Effector memory CD8-positive, alpha-beta T cell (primary cell): Measurements from ENCODE around the gene MAT1A.
"Not testable (repeated sequence)": the region's sequence is repeated elsewhere in the genome, so short reads cannot be mapped to it uniquely, and the experiment has no call there.

Experiments used
- ATAC-seq: fragments of 150-1000 bp; cut with Tn5 transposase; replicated peaks from 2 replicates; pipeline ENCODE4 v1.10.0; 2021; ENCODE audit warnings: mild to moderate bottlenecking, moderate library complexity
- DNase-seq, 3 experiments: peaks; one replicate each; pipeline ENCODE4 v3.0.0; 2021
- H3K27ac Mint-ChIP-seq, 2 donors: one replicate each; pipeline ENCODE4 v1.8.0; 2022; ENCODE audit warnings: mild to moderate bottlenecking in 2 of 2, mixed read lengths in 2 of 2, moderate library complexity in 2 of 2
- H3K27me3 Mint-ChIP-seq, 2 donors: one replicate each; pipeline ENCODE4 v1.8.0; 2022; ENCODE audit warnings: mixed read lengths in 2 of 2
- H3K36me3 Mint-ChIP-seq: one replicate; pipeline ENCODE4 v1.8.0; 2022; ENCODE audit warnings: mild to moderate bottlenecking, moderate library complexity, mixed read lengths; ENCODE audit not compliant: insufficient read depth
- H3K4me1 Mint-ChIP-seq, 2 donors: one replicate each; pipeline ENCODE4 v1.8.0; 2022; ENCODE audit warnings: low read depth in 2 of 2, mixed read lengths in 2 of 2
- H3K4me3 Mint-ChIP-seq, 2 donors: one replicate each; pipeline ENCODE4 v1.8.0; 2022; ENCODE audit warnings: mild to moderate bottlenecking in 2 of 2, mixed read lengths in 2 of 2, moderate library complexity in 2 of 2
- H3K9me3 Mint-ChIP-seq, 2 donors: one replicate each; pipeline ENCODE4 v1.8.0; 2022; ENCODE audit warnings: mixed read lengths in 2 of 2

Gene MAT1A

GRCh38 chr10:80305989-80306388 lies 16.5 kb upstream of the MAT1A start:
- not testable (repeated sequence) for H3K36me3 Mint-ChIP-seq, H3K4me3 Mint-ChIP-seq, H3K27ac Mint-ChIP-seq, H3K9me3 Mint-ChIP-seq, H3K4me1 Mint-ChIP-seq, ATAC-seq, DNase-seq
- peaks cover 30 to 57% of the 10 kb centered on the region in 2 donors for H3K27me3 Mint-ChIP-seq

GRCh38 chr10:80296942-80297341 lies 7.5 kb upstream of the MAT1A start:
- no peaks in the 10 kb centered on the region for H3K4me1 Mint-ChIP-seq
- H3K9me3 Mint-ChIP-seq, result peaks cover 0 to 9% of the 10 kb centered on the region in 2 donors
- H3K27ac Mint-ChIP-seq, result no peak overlapping the region
- DNase-seq (no peak), ATAC-seq (no peak)
- H3K4me3 Mint-ChIP-seq, result no peak overlapping the region
- peaks cover 19 to 36% of the 10 kb centered on the region in 2 donors for H3K27me3 Mint-ChIP-seq
- H3K36me3 Mint-ChIP-seq, result no peaks in the 10 kb centered on the region

GRCh38 chr10:80292607-80293239 lies 3.3 kb upstream of the MAT1A start:
- no peaks in the 10 kb centered on the region for H3K36me3 Mint-ChIP-seq
- no peak for ATAC-seq
- no peak for DNase-seq
- H3K9me3 Mint-ChIP-seq, result peaks cover 0 to 5% of the 10 kb centered on the region in 2 donors
- H3K27ac Mint-ChIP-seq, result no peak overlapping the region
- H3K4me1 Mint-ChIP-seq, result peaks cover 0 to 2% of the 10 kb centered on the region in 2 donors
- H3K27me3 Mint-ChIP-seq, result peaks cover 40 to 49% of the 10 kb centered on the region in 2 donors
- H3K4me3 Mint-ChIP-seq, result no peak overlapping the region

GRCh38 chr10:80290474-80291220 lies 1.2 kb upstream of the MAT1A start:
- no peaks in the 10 kb centered on the region for H3K36me3 Mint-ChIP-seq
- H3K27ac Mint-ChIP-seq, result no peak overlapping the region
- ATAC-seq (no peak), DNase-seq (no peak)
- no peaks in the 10 kb centered on the region for H3K9me3 Mint-ChIP-seq
- H3K4me3 Mint-ChIP-seq, result no peak overlapping the region
- peaks cover 0 to 2% of the 10 kb centered on the region in 2 donors for H3K4me1 Mint-ChIP-seq
- H3K27me3 Mint-ChIP-seq, result peaks cover 48 to 58% of the 10 kb centered on the region in 2 donors

GRCh38 chr10:80288849-80289248 lies 609 bp downstream of the MAT1A start:
- Mint-ChIP-seq H3K4me1 (peaks cover 0 to 2% of the 10 kb centered on the region in 2 donors), H3K9me3 (no peaks in the 10 kb centered on the region), H3K4me3 (no peak overlapping the region), H3K36me3 (no peaks in the 10 kb centered on the region), H3K27me3 (peaks cover 36 to 44% of the 10 kb centered on the region in 2 donors), H3K27ac (no peak overlapping the region)
- ATAC-seq (no peak), DNase-seq (no peak)

- Mint-ChIP-seq H3K4me1 (no peaks in the 10 kb centered on the region), H3K27me3 (peaks cover 13 to 32% of the 10 kb centered on the region in 2 donors), H3K27ac (no peak overlapping the region), H3K36me3 (no peaks in the 10 kb centered on the region), H3K4me3 (no peak overlapping the region), H3K9me3 (no peaks in the 10 kb centered on the region)
- no peak for ATAC-seq
- no peak for DNase-seq
These were observed 4.9 kb downstream of the MAT1A start for GRCh38 chr10:80284522-80284921.

GRCh38 chr10:80283536-80284199 lies 5.8 kb downstream of the MAT1A start:
- DNase-seq (no peak), ATAC-seq (no peak)
- Mint-ChIP-seq H3K4me3 (no peak overlapping the region), H3K4me1 (no peaks in the 10 kb centered on the region), H3K9me3 (no peaks in the 10 kb centered on the region), H3K27me3 (peaks cover 8 to 41% of the 10 kb centered on the region in 2 donors), H3K36me3 (no peaks in the 10 kb centered on the region), H3K27ac (no peak overlapping the region)

- ATAC-seq (no peak), DNase-seq (no peak)
- no peaks in the 10 kb centered on the region for H3K36me3 Mint-ChIP-seq
- H3K27ac Mint-ChIP-seq, result no peak overlapping the region
- H3K27me3 Mint-ChIP-seq, result peaks cover 8 to 46% of the 10 kb centered on the region in 2 donors
- H3K4me3 Mint-ChIP-seq, result no peak overlapping the region
- no peaks in the 10 kb centered on the region for H3K9me3 Mint-ChIP-seq
- H3K4me1 Mint-ChIP-seq, result no peaks in the 10 kb centered on the region
These were observed 6.3 kb downstream of the MAT1A start for GRCh38 chr10:80283119-80283518.

- ATAC-seq, result no peak
- H3K27me3 Mint-ChIP-seq, result peaks cover 13 to 53% of the 10 kb centered on the region in 2 donors
- no peaks in the 10 kb centered on the region for H3K36me3 Mint-ChIP-seq
These were observed 7.4 kb downstream of the MAT1A start for GRCh38 chr10:80281784-80282765.

GRCh38 chr10:80281292-80281691 lies 8.2 kb downstream of the MAT1A start:
- ATAC-seq, result no peak
- H3K4me3 Mint-ChIP-seq, result no peak overlapping the region
- no peak for DNase-seq

More at GRCh38 chr10:80281784-80282765, 7.4 kb downstream of the MAT1A start:
- Mint-ChIP-seq H3K4me3 (no peak overlapping the region), H3K9me3 (no peaks in the 10 kb centered on the region), H3K4me1 (no peaks in the 10 kb centered on the region), H3K27ac (no peak overlapping the region)
- no peak for DNase-seq

GRCh38 chr10:80280071-80280800 lies 9.2 kb downstream of the MAT1A start:
- peaks cover 5 to 53% of the 10 kb centered on the region in 2 donors for H3K27me3 Mint-ChIP-seq
- ATAC-seq (no peak), DNase-seq (no peak)
- H3K4me3 Mint-ChIP-seq, result no peak overlapping the region
- no peak overlapping the region for H3K27ac Mint-ChIP-seq
- H3K36me3 Mint-ChIP-seq, result no peaks in the 10 kb centered on the region
- no peaks in the 10 kb centered on the region for H3K9me3 Mint-ChIP-seq
- no peaks in the 10 kb centered on the region for H3K4me1 Mint-ChIP-seq

More at GRCh38 chr10:80281292-80281691, 8.2 kb downstream of the MAT1A start:
- no peaks in the 10 kb centered on the region for H3K4me1 Mint-ChIP-seq
- H3K36me3 Mint-ChIP-seq, result no peaks in the 10 kb centered on the region
- no peaks in the 10 kb centered on the region for H3K9me3 Mint-ChIP-seq
- no peak overlapping the region for H3K27ac Mint-ChIP-seq
- H3K27me3 Mint-ChIP-seq, result peaks cover 10 to 50% of the 10 kb centered on the region in 2 donors

GRCh38 chr10:80279146-80279545 lies 10.3 kb downstream of the MAT1A start:
- Mint-ChIP-seq H3K36me3 (no peaks in the 10 kb centered on the region), H3K27ac (no peak overlapping the region), H3K4me3 (no peak overlapping the region)

More at GRCh38 chr10:80279146-80279545, 10.3 kb downstream of the MAT1A start:
- Mint-ChIP-seq H3K9me3 (no peaks in the 10 kb centered on the region), H3K4me1 (no peaks in the 10 kb centered on the region), H3K27me3 (peaks cover 5 to 64% of the 10 kb centered on the region in 2 donors)
- ATAC-seq (no peak), DNase-seq (no peak)
